Suprapubic skin (tissue), 4 donors: ENCODE data around the gene FLYWCH1. TPM values are rescaled to one million over a fixed set of nuclear protein-coding genes. Genes with fewer than 3 reads are reported as not detected.

Source experiments
- DNase-seq, 2 donors: peaks; one replicate each; pipeline ENCODE4 v3.0.0-alpha.2; 2019; ENCODE audit warnings: low spot score in 2 of 2
- H3K27ac ChIP-seq: fragments of 200-600 bp; sonication (generic); one replicate; pipeline ENCODE4 v1.5.1; 2019
- H3K27me3 ChIP-seq: fragments of 200-600 bp; sonication (generic); one replicate; pipeline ENCODE4 v1.5.1; 2019
- H3K36me3 ChIP-seq: fragments of 200-600 bp; sonication (generic); one replicate; pipeline ENCODE4 v1.5.1; 2019
- H3K4me1 ChIP-seq: fragments of 200-600 bp; sonication (generic); one replicate; pipeline ENCODE4 v1.5.1; 2019
- H3K4me3 ChIP-seq: fragments of 200-600 bp; sonication (generic); one replicate; pipeline ENCODE4 v1.5.1; 2019; ENCODE audit warnings: mild to moderate bottlenecking
- H3K9me3 ChIP-seq: fragments of 200-600 bp; sonication (generic); one replicate; pipeline ENCODE4 v1.5.1; 2019
- CTCF ChIP-seq, 2 donors: fragments of 200-600 bp in 1 of 2; fragments of 450-650 bp in 1 of 2; sonication (generic) in 1 of 2; IDR thresholded peaks; one replicate each; pipeline ENCODE4 v1.5.1; 2016 to 2019; ENCODE audit warnings: antibody characterized with exemption in 2 of 2, mild to moderate bottlenecking in 1 of 2, moderate library complexity in 1 of 2
- EP300 ChIP-seq: sonication (generic); formaldehyde crosslinking; IDR thresholded peaks from one replicate; pipeline ENCODE4 v1.6.1; 2017; ENCODE audit warnings: antibody characterized with exemption
- POLR2A ChIP-seq, 2 donors: fragments of 450-650 bp; IDR thresholded peaks; one replicate each; pipeline ENCODE4 v1.6.1; 2017; ENCODE audit warnings: antibody characterized with exemption in 2 of 2, mild to moderate bottlenecking in 2 of 2, moderate library complexity in 2 of 2
- POLR2AphosphoS5 ChIP-seq, 3 donors: sonication (generic); formaldehyde crosslinking; IDR thresholded peaks; one replicate each; pipeline ENCODE4 v1.6.1; 2017; ENCODE audit warnings: antibody characterized with exemption in 3 of 3
- WGBS: methylation state at CpG from one replicate; pipeline ENCODE4 v1.1.5; 2018; 5-methylcytosine and 5-hydroxymethylcytosine counted together
- total RNA-seq, 4 donors: library from RNA; depleted of rRNA; stranded (reverse); fragments of >200 nt; gene quantifications; one replicate each; pipeline ENCODE4 v1.1.0, GENCODE V29; 2016

The FLYWCH1 gene
- total RNA-seq, 4 donors from 2014 or later, result 32.7 to 81.8 (median 52.1) TPM

GRCh38 chr16:2985893-2986355 is 74.2 kb downstream of the FLYWCH1 start:
- Histone ChIP-seq H3K4me1 (peaks cover 36% of the 10 kb centered on the region), H3K9me3 (no peaks in the 10 kb centered on the region), H3K36me3 (no peaks in the 10 kb centered on the region), H3K4me3 (no peak overlapping the region), H3K27ac (no peak overlapping the region), H3K27me3 (peaks cover 34% of the 10 kb centered on the region)
- 86% methylated on average over 5 of the region's 15 CpGs for WGBS
- TF ChIP-seq POLR2A (IDR thresholded peaks at IDR 0.05), result no peak
- no peak for TF ChIP-seq EP300
- no peak for TF ChIP-seq POLR2AphosphoS5 (IDR thresholded peaks at IDR 0.05)
- no peak for TF ChIP-seq CTCF (IDR thresholded peaks at IDR 0.05)
- no peak for DNase-seq

GRCh38 chr16:2986623-2987188 is 75.0 kb downstream of the FLYWCH1 start:
- no peak overlapping the region for H3K4me3 ChIP-seq
- no peaks in the 10 kb centered on the region for H3K9me3 ChIP-seq
- peaks cover 34% of the 10 kb centered on the region for H3K27me3 ChIP-seq
- peaks cover 38% of the 10 kb centered on the region for H3K4me1 ChIP-seq
- 77% methylated on average over 4 of the region's 17 CpGs for WGBS
- no peak overlapping the region for H3K27ac ChIP-seq
- TF ChIP-seq POLR2AphosphoS5 (IDR thresholded peaks at IDR 0.05), result no peak
- no peak for TF ChIP-seq EP300
- no peaks in the 10 kb centered on the region for H3K36me3 ChIP-seq
- DNase-seq, result no peak

- Histone ChIP-seq H3K36me3 (no peaks in the 10 kb centered on the region), H3K27ac (no peak overlapping the region), H3K9me3 (no peaks in the 10 kb centered on the region), H3K27me3 (peaks cover 34% of the 10 kb centered on the region), H3K4me1 (peaks cover 43% of the 10 kb centered on the region), H3K4me3 (no peak overlapping the region)
- no peak for TF ChIP-seq EP300
- no peak for TF ChIP-seq CTCF (IDR thresholded peaks at IDR 0.05)
- no peak for DNase-seq
- WGBS, result 95% methylated on average over 4 of the region's 9 CpGs
Observed at GRCh38 chr16:2987286-2987685, 75.6 kb downstream of the FLYWCH1 start.

- H3K4me3 ChIP-seq, result no peak overlapping the region
- TF ChIP-seq CTCF (IDR thresholded peaks at IDR 0.05) (no peak), EP300 (no peak), POLR2A (IDR thresholded peaks at IDR 0.05) (no peak), POLR2AphosphoS5 (IDR thresholded peaks at IDR 0.05) (no peak)
- peaks cover 34% of the 10 kb centered on the region for H3K27me3 ChIP-seq
- 56% methylated on average over 4 of the region's 8 CpGs for WGBS
- H3K9me3 ChIP-seq, result no peaks in the 10 kb centered on the region
- no peak for DNase-seq
- H3K27ac ChIP-seq, result no peak overlapping the region
- peaks cover 47% of the 10 kb centered on the region for H3K4me1 ChIP-seq
- no peaks in the 10 kb centered on the region for H3K36me3 ChIP-seq
Observed at GRCh38 chr16:2987833-2988232, 76.1 kb downstream of the FLYWCH1 start.

- 53% methylated on average over 4 of the region's 8 CpGs for WGBS
- peaks cover 34% of the 10 kb centered on the region for H3K27me3 ChIP-seq
Observed at GRCh38 chr16:2988590-2989099, 76.9 kb downstream of the FLYWCH1 start.

More at GRCh38 chr16:2988590-2989099, 76.9 kb downstream of the FLYWCH1 start:
- H3K27ac ChIP-seq, result no peak overlapping the region
- H3K4me3 ChIP-seq, result no peak overlapping the region
- no peak for DNase-seq
- no peaks in the 10 kb centered on the region for H3K36me3 ChIP-seq
- no peak for TF ChIP-seq CTCF (IDR thresholded peaks at IDR 0.05)
- TF ChIP-seq EP300, result no peak
- no peak for TF ChIP-seq POLR2AphosphoS5 (IDR thresholded peaks at IDR 0.05)
- TF ChIP-seq POLR2A (IDR thresholded peaks at IDR 0.05), result no peak
- no peaks in the 10 kb centered on the region for H3K9me3 ChIP-seq
- peaks cover 47% of the 10 kb centered on the region for H3K4me1 ChIP-seq
